Coronary artery (tissue), 2 donors: Measurements from ENCODE around the gene IRF2BP2.

Source experiments
- DNase-seq: peaks from one replicate; pipeline ENCODE4 v3.0.0-alpha.2; 2017; ENCODE audit warnings: low spot score
- H3K27ac ChIP-seq, 2 donors: fragments of 200-600 bp; sonication (generic); one replicate each; pipeline ENCODE4 v1.5.1; 2016 to 2019
- H3K4me3 ChIP-seq: fragments of 200-600 bp; sonication (generic); 2 replicates; pipeline ENCODE4 v1.5.1; 2016; ENCODE audit warnings: mild to moderate bottlenecking, moderate library complexity
- TF ChIP-seq, protein P1 (sequence below): fragments of 200-600 bp; sonication (generic); IDR thresholded peaks from one replicate; pipeline ENCODE4 v1.5.1; 2019; ENCODE audit warnings: antibody characterized with exemption

Gene IRF2BP2

DNA sequence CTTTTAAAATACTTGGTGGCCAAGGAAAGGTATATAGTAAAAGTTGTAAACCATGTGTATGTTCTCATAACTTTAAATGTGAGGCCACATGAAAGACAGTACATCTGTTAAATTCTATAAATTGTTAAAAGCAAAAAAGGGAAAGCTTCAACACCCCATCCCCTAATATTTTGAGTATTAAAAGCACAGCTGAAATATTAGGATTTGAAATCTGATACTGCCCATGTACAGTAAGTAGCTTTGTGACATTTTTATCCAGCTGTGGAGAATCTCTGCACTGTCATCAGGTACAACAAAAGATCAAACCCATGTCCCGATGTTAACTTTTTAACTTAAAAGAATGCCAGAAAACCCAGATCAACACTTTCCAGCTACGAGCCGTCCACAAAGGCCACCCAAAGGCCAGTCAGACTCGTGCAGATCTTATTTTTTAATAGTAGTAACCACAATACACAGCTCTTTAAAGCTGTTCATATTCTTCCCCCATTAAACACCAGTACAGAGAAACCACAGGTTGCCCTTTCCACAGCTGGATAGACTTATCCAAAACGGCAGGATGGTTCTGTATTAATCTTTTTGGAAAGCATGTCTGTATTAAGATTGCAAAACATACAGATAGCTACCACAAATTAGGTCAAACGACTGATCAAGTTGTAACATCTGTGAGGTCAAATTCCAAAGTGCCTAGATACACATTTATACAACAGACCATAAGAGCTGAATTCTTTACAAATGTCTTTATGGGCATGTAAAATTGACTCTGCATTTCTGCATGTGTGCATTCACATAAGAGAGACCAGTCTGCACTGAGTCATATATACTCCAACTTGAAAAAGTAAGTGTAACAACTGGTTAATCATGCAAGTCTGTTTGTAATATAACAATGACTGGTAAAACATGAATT is 5.2 kb downstream of the IRF2BP2 start:
- peak overlapping the region; percentile 96 to 100 for H3K27ac ChIP-seq
- DNase-seq: peak; percentile 68
- TF ChIP-seq, protein P1, sequence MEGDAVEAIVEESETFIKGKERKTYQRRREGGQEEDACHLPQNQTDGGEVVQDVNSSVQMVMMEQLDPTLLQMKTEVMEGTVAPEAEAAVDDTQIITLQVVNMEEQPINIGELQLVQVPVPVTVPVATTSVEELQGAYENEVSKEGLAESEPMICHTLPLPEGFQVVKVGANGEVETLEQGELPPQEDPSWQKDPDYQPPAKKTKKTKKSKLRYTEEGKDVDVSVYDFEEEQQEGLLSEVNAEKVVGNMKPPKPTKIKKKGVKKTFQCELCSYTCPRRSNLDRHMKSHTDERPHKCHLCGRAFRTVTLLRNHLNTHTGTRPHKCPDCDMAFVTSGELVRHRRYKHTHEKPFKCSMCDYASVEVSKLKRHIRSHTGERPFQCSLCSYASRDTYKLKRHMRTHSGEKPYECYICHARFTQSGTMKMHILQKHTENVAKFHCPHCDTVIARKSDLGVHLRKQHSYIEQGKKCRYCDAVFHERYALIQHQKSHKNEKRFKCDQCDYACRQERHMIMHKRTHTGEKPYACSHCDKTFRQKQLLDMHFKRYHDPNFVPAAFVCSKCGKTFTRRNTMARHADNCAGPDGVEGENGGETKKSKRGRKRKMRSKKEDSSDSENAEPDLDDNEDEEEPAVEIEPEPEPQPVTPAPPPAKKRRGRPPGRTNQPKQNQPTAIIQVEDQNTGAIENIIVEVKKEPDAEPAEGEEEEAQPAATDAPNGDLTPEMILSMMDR: no peak
- peak overlapping the region; percentile 96 for H3K4me3 ChIP-seq

- TF ChIP-seq, protein P1: no peak
- peak overlapping the region; percentile 96 to 100 for H3K27ac ChIP-seq
- H3K4me3 ChIP-seq: peak overlapping the region; percentile 96
- peak; percentile 47 for DNase-seq
Measured at GRCh38 chr1:234603221-234604204, 6.5 kb downstream of the IRF2BP2 start.

DNA sequence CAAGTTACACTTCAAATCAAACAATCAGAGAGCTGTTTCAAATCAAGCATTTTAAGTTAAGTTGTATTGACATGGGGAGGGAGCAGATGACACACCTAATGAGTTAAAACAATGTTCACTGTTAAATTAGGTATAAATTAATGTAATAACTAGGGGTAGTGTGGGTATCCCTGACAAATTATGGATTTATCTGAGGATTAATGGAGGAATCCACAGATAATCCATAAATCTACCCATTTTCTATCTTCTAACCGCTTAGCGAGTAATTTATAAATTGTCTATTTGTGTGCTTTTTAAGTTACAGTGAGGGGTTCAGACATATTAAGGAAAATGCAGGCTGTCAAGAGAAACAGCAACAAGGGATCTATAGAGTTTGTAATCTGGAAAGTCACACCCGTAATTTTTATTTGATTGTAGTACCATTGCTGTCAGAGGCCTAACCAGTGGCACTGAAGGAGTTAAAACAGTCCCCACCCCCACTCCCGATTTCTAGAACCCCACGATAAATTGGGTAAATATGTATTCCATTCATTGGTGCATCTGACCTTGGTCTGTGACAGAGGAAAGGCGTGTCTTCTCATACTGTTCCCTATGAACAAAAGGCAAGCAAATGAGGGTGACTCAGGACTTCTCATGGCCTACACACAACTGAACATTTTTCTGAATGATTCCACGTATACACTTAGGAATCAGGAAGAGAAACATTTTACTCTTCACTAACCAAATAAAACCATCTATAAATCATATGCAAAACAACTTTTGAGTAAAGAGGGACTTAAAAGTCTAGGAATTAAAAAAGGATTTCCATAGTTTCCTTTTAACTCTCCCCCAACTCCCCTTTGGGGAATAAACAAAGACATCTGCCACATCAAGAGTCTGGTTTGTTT is 7.4 kb downstream of the IRF2BP2 start:
- Histone ChIP-seq H3K4me3 (peak overlapping the region; percentile 96), H3K27ac (peak overlapping the region; percentile 92 to 96)
- peak; percentile 75 for DNase-seq
- TF ChIP-seq, protein P1: no peak

- DNase-seq: no peak
- no peak overlapping the region for H3K4me3 ChIP-seq
- TF ChIP-seq, protein P1: no peak
- peak overlapping the region; percentile 92 to 96 for H3K27ac ChIP-seq
Measured at GRCh38 chr1:234601301-234602017, 8.5 kb downstream of the IRF2BP2 start.

GRCh38 chr1:234600418-234601281 is 9.3 kb downstream of the IRF2BP2 start:
- DNase-seq: peak; percentile 66
- TF ChIP-seq, protein P1: no peak
- Histone ChIP-seq H3K4me3 (peak overlapping the region; percentile 67), H3K27ac (peak overlapping the region; percentile 92 to 96)
